ENCODE results near the gene NRCAM.

GRCh38 chr7:108157606-108158335 is 298.5 kb downstream of the NRCAM start:
- no peak for TF ChIP-seq CTCF (conservative IDR thresholded peaks at IDR 0.05; ENCODE audit: low read depth, low read length)
- TF ChIP-seq EZH2 (IDR thresholded peaks at IDR 0.05; ENCODE audit: borderline replicate concordance, low read depth, low read length, poor library complexity, severe bottlenecking): no peak

Measured in A673 (cell line).